GM18907 (cell line): ENCODE data around the gene ACSL1.

Experiments used
- ATAC-seq: cut with Tn5 transposase; IDR thresholded peaks from one replicate; pipeline ENCODE4 v1.9.1; 2021; ENCODE audit warnings: mild to moderate bottlenecking, moderate library complexity; ENCODE audit not compliant: unreplicated experiment

Gene ACSL1

DNA sequence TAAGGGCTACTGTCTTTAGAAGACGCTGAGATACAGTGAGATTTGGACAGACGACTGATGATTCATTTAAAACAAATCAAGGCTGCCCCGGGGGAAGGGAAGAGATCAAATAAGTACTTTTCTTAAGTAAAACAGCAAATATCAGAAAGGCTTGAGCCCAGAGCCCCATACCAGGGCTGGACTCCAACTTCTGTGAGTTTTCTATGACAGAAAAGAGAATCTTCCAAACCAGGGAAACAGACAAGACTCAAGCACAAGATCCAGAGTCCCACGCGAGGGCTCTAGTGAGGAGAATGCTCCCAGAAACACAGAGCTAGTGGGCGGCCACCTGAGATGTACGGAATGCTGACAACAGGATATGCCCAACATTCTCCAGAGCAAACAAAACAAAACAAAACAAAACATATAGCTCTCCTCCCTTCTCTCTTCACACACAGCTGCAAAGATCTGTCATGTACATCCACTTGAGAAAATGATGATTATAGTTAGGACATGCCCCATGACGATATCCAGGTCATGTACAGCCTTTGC is 13.1 kb downstream of the ACSL1 start:
- no peak for ATAC-seq

DNA sequence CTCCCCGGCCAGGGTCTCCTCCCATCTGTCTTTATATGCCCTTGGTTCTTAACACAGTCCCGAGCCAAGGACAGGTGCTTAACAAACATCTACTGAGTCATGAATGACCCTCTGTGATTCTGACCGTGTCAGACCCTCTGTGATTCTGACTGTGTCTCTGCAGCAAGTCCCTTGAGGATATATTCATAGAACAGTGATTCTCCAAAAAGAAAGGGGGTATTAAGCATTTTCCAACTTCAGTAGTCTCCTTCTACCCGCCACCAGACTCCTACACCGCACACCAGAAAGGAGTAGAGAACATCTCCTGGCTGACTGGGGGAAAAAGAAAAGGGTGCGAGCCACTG is 13.6 kb downstream of the ACSL1 start:
- ATAC-seq = no peak

DNA sequence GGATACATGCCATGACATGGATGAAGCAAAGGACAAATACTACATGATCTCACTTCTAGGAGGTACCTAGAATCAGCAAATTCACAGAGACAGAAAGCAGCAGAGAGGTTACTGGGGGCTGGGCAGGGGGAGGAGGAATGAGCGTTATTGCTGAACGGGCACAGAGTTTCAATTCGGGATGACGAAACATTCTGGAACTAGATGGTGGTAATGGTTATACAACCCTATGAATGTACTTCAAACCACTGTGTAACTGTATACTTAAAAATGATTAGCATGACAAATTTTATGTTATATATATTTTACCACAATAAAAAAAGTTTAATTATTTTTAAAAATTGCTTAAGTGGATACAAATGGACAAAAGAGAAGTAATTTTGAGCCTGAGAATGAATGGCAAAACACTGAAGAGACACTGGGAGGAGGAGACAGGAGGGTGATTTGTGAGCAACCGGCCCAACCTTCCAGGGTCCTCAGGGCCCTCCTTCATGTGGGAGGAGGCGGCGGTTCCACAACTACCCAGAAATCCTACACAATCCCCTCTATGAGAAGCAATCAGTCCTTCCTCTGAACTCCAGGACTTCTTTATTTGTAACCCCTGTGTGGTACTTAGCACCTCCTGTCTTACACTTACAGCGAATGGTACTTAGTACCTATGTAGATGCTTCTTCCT is 14.1 kb downstream of the ACSL1 start:
- ATAC-seq = no peak

DNA sequence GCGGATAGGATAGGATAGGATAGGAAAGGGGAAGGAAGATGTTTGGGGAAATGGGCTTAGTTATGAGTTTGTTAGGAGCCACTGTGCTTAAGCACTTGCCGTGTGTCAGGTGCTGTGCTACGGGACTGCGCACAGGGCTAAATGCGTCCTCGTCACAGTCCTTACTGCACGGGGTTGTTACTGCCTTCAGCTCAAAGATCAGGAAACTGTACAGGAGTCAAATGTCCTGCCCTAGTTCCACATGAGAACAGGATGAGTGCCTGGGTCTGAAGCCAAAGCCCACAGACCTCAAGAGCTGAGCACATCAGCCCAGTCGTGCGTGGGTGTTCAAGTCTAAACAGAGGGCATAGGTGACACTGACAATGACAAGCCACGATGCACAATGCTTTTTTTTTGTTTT is 15.0 kb downstream of the ACSL1 start:
- no peak for ATAC-seq

DNA sequence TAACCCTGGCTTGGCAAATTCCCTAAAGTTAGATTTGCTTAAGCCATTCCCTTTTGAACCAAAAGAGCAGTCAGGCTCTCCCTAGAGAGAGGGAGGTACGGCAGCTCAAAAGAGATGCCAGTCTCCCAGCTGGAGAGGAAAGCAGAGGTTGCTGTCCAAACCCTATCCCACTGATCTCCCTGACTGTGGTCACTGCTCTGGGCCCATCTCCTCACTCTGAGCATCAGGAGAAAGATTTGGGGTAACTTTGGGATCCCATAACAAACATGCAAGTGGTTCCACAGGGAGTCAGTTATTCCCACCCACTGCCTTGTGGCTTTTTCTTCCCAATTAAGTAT is 17.1 kb downstream of the ACSL1 start:
- no peak for ATAC-seq

DNA sequence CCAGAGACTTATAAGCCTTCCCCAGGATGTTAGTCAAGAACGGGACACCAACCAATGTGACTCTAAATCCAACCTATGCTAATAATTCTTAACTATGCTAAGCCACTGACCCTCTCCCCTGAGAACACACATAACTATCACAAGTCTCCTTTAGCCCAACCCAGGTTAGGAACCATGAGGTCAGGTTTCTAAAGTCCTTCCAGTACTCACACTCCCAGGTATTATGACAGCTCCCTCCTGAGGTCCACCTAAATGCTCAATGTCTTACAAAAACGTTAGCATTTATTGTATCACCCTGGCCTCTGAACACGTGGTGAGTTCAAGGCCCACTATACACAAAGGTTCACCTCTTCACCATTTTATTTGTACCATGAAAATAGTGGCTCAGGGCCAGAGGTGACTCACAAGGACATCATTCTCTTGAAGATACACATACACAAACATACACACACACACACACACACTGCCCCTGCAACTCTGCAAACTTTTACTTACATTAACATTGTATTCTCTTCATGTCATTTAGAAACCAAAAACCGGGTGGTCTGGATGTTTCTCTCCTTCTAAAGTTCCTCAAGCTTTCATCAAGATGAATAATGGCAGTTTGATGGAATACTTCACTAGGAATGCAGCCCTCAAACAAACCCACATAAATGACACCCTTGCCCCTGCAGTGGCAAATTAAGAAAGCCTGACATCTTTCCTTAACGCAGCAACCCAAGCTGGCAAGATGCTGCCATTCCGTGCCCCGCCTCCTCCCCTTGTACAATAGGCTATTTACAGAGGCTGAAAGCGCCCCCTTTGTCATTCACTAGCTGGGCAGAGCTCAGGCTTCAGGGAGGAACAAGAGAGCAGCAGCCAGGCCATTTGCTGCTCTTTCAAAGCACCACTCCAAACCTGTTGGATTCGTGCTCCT is 17.7 kb downstream of the ACSL1 start:
- no peak for ATAC-seq

DNA sequence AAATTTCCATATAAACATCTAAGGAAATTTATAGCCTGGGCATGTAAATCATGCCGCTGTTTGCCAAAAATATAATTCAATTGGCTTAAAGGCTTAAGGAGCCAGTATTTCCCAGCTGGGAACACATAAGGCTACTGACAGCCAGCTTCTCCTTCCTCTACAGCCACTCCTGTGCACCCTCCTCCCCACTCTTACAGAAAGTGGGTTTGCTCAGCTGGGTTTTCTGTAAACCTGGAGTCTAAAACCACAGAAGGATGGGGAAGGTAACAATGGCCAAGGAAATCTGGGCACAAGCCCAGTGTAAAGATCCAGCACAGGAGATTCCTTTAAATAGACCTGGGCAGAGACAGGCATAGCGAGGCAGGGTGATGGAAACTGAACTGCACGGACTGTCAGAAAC is 18.5 kb downstream of the ACSL1 start:
- no peak for ATAC-seq

DNA sequence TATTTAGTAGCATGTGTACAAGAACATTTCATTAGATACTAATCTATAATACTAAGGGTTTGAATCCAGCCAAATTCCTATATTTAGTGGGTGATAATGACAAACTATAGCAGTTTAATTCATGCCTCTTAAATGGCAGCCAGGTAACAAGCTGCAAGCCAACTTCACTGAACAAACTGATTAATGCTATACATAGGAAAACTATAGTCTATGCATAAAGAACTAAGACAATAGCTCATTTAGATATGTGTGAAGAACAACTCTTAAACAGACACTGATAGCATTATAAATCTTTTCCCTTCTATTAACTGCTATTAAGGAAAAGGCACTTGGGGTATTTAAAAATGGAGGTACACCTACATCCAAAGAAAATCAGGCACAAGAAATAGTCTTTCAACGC is 19.1 kb downstream of the ACSL1 start:
- ATAC-seq = no peak

DNA sequence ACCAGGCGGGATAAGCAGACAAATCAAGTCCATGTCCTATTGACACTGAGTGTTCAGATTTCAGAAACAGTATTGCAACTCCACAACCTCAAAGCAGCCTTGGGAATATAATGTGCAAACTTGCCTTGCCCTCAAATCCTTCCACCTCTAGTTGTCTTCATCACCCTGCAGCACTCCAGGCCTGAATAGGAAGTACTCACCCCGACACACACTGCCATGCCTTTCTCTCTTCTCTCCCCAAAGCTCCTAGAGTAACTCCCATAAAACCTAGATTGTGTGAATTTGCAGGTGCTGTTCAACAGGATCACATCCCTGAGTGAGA is 19.6 kb downstream of the ACSL1 start:
- ATAC-seq = no peak

DNA sequence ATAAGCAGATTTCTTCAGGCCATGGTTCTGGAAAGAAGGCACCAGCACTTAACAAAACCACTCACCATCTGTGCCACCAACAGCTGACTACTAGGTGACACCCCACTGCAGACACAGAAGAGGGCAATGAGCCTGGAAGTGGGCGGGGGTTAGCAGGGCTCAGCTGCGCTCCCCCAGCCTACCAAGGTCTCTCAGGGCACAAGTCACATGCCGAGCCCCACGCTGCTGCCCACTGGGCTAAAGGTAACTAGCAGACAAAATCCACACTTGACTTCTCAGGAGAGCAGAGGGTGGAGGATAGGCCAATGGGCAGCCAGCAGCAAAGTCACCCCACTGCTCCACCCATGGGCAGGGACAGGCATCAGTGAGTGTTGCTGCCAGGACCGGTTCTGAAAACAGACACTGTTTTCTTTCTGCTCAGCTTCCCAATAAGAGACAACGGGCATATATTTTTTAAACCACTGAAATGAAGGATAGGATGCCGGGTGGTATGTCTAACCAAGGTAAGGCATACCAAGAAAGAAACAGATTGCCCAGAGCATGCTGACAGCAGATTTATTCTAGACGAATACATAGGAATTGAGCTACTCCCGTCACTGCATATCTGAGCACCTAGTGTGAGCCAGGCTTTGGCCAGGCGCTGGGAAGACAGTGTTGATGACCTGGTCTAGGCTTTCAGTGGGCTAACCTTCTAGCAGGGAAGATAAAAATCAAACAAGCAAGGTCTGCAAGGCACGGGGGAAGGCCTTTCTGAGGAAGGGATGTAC is 20.1 kb downstream of the ACSL1 start:
- ATAC-seq = no peak

DNA sequence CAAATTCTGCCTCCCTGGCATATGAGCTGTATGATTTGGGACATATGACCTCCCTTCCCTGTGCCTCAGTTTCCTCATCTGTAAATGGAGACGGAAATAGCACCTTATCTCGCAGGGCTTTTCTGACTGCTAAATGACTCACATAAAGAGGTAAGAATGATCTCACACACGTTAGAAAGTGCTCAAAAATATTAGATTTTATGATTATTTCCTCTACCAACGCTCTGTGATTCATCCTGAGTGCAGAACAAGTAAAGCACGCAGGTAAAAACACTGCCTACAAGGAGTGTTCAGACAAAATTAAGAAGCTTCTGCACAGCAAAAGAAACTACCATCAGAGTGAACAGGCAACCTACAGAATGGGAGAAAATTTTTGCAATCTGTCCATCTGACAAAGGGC is 21.1 kb downstream of the ACSL1 start:
- ATAC-seq = no peak

DNA sequence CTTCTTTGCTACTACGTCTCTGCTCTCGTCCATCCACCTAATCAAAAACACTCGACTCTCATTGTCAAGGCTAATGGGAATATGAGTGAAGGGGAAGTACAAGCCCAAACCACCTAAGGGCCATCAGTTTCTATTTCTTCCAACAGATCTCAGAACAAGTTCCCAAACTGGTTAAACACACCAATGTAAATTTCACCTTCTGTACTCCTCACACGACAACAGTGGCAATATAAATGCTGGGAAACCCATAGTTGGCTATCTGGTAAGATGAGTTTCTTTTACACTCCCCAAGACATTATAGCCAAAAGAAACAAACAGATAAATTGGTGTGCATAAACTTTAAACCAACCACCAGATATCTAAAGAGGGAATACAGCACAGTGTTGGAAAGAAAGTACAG is 21.9 kb downstream of the ACSL1 start:
- ATAC-seq = no peak

DNA sequence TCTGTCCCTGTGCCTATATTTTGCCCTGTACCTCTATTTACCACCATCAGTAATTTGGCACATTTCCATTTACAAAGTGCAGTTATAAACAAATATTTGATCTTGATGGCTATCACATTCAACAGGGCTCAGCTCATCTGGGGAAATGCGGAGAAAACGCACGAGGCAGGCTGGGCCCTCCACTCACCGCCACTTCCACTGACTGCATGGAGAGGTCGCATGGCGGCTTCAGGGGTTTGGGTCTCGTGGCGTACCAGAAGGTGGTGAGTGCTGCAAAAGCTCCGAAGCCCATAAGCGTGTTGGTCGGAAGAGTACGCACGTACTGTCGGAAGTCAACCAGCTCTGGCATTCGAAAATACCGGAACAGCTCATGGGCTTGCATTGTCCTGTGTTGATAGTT is 22.6 kb downstream of the ACSL1 start:
- no peak for ATAC-seq

DNA sequence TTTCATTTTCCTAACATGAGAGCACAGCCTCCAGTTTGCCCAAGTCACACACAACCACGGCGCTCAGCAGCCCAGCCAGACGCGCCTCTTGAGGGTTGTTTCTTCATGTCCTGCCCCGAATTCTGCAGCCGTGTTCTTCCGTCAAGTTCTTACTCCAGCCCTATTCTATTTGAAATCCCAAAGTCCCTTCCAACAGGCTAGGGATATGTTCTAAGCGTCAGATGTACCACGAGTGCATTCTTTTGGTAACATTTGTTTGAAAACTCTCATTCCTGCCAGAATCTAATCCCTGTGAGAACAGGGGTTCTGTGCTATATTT is 23.1 kb downstream of the ACSL1 start:
- no peak for ATAC-seq

DNA sequence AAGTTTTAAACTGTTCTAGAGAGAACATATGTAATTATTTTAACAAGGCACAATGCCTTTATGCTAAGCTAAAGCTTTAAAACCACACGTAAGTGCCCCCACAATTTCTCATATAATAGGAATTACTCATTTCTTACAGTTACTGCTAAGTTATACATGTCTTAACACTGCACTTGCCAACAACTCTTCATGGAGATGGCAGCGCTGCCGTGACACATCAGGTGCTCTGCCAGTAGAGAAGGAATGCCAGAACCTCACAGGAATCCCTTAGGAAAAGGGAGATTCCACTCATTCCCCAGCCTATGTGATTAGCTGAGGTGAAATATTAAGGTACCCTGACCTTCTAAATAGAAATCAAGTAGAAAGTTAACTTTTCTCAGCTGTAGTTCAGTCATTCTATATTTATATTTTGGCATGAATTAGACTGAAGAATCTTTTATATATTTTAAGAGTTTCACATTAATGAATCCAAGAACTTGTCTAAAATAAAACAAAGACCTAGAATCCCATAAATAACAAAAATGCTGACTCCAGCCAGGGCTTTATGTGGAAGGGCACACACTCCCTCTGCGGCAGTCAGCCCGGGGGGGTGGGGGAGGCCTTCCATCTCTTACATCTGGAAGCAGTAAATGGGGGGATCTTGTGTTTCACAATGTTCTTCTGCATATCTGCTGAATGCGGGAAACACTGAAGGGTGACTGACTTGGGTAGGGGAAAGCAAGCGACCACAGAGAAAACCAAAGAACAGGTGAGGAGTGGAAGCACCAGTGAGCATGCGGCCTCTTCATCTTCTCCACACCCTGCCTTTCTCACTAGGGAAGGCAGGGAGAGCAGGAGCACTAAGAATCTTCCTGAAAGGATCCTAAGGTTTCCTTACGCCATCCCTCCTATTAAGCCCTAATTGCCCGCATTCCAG is 23.7 kb downstream of the ACSL1 start:
- ATAC-seq = no peak

DNA sequence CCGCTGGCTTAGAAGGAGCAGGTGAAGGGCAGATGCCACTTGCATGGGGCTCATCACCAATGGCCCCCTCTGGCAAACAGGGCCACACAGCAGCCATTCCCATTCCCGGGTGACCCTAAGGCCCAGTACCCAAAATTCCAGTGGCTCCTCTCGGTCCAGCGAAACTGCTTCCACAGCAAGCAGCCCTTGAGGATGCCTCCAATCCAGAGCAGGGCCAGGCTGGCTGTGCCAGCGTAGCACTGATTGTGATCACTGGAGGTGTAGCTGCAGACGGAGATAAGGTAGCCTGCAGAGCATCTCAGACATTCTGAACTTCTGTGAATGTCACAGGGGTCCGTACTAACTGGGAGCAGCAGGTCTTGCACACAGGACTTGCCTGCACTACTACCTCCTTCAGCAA is 27.3 kb downstream of the ACSL1 start:
- no peak for ATAC-seq

DNA sequence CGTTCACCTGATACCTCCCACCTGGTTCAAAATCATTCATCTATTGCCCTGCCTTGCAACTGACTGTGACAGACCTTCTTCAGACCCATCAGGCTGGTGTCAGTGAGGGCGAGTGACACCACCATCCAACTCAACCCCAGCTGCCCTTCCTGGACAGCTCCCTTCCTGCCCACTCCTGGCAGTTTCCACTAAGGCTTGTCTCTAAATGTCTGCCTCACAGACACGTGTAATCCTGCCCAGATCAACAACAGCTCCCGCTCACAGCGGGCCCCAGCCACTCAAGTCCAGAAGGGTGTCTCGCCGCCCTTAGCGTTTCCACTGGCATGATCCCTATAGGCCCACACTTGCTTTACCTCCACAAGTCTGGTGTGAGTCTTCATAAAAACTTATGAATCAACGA is 28.9 kb downstream of the ACSL1 start:
- ATAC-seq = no peak

DNA sequence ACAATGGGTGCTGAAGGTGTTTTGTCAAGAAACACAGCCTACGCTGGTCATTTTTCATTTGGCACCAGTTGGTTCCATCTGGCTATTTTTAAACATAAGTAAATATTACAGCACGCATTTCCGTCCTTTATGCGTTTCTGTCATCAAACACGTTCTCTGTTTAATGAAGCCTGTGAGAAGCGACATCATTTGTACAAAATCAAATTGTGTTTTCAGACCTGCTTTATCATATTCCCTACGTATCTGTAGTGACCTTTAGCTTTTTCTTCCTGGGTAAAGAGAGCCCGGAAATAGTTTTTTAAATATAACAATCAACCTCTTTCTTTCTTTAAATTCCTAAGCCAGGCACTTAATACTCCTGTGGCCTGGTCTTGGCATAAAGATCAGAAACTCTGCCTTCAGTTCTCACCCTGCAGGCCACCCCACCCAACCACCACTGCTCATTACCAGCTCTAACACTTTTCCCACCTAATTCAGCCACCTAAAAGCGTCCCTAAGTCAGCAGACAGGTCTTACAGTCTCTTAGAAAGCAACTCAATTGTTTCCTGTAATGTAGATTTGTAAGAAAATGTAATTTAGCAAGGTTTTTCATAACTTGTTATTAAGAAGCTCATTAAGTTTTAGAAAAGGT is 30.4 kb downstream of the ACSL1 start:
- no peak for ATAC-seq

DNA sequence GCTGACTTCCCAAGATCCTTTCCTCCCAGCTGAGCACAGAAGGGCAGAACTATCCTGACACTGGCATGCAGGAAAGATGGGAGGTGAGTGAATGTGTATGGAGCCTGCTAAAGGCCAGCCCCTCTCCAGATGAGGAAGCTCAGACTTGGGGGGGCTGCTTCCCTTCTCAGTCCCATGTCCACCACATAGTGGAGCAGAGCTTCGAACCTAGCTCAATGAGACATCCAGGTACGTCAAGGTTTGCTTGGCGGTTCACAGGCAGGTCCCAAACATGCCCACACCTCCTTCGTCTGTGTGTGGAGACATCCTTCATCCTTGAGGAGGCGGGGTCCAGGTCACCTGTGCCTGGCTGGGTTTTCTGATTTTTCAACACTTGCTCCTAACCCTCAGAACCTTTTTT is 31.3 kb downstream of the ACSL1 start:
- ATAC-seq = no peak

DNA sequence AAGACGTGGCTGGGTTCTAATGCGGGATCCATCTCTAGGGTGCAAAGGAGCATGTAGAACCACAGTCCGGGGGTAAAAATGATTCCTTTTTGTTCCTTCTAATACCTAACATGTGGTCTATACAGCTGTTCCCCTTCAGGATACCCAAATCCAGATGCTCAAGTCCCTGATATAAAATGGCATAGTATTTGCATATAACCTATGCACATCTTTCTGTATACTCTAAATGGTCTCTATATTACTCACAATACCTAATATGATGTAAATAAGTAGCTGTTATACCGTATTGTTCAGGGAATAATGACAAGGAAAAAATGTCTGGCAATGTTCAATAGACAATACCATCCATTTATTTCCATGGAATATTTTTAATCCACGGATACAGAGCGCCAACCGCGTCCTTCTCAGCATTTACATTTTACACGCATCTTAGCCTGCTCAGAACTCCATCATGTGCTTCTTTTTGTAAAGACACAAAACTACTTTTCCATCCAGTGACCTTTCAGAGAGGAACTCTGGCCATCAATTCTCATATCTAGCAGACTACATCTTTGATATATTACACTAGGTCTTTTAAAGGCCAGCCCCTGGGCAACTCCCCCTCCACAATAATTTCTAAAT is 31.9 kb downstream of the ACSL1 start:
- no peak for ATAC-seq
